ENCODE results near the gene ABCA12.

ABCA12 gene

DNA sequence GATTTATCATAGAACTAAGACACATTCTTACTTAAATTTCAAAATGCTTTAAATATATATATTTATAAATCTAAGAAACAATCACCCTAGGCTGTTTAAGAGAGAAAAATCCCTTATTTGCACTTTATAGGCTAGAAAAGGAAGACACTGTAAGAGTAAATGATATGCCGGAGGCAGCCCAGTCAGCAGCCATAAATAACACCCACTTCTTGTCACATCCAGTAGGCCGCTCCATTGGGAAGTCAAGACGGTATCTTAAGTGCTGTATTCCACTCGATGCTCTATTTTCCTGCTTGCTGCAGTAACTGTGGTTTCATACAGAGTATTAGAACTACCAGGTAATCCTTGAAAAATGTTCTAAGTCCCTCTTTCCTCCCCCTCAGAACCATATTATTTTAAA is 57.9 kb downstream of the ABCA12 start:
- no peak overlapping the region for H2AFZ ChIP-seq (ENCODE audit: low read depth, low read length)
- no peak overlapping the region for H3K4me2 ChIP-seq (ENCODE audit: low read length)
- no peak overlapping the region for H3K9ac ChIP-seq (ENCODE audit: low read length)
- no peaks in the 10 kb centered on the region for H3K4me1 ChIP-seq (ENCODE audit: low read length)
- H3K79me2 ChIP-seq (ENCODE audit: low read length): no peaks in the 10 kb centered on the region
- H3K27me3 ChIP-seq (ENCODE audit: low read depth, low read length): no peaks in the 10 kb centered on the region
- H3K27ac ChIP-seq (ENCODE audit: low read length): no peak overlapping the region
- H3K4me3 ChIP-seq (ENCODE audit: low read length): no peak overlapping the region
- no peak for TF ChIP-seq EZH2phosphoT487 (IDR thresholded peaks at IDR 0.05; ENCODE audit: low read depth)
- TF ChIP-seq, protein P1, sequence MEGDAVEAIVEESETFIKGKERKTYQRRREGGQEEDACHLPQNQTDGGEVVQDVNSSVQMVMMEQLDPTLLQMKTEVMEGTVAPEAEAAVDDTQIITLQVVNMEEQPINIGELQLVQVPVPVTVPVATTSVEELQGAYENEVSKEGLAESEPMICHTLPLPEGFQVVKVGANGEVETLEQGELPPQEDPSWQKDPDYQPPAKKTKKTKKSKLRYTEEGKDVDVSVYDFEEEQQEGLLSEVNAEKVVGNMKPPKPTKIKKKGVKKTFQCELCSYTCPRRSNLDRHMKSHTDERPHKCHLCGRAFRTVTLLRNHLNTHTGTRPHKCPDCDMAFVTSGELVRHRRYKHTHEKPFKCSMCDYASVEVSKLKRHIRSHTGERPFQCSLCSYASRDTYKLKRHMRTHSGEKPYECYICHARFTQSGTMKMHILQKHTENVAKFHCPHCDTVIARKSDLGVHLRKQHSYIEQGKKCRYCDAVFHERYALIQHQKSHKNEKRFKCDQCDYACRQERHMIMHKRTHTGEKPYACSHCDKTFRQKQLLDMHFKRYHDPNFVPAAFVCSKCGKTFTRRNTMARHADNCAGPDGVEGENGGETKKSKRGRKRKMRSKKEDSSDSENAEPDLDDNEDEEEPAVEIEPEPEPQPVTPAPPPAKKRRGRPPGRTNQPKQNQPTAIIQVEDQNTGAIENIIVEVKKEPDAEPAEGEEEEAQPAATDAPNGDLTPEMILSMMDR (IDR thresholded peaks at IDR 0.05; ENCODE audit: low read depth, low read length): no peak
- no peaks in the 10 kb centered on the region for H4K20me1 ChIP-seq (ENCODE audit: insufficient read depth, low read length)
- no peaks in the 10 kb centered on the region for H3K36me3 ChIP-seq (replicated peaks; ENCODE audit: low read depth, low read length)
- no peaks in the 10 kb centered on the region for H3K9me3 ChIP-seq (ENCODE audit: insufficient read depth, low read length)

DNA sequence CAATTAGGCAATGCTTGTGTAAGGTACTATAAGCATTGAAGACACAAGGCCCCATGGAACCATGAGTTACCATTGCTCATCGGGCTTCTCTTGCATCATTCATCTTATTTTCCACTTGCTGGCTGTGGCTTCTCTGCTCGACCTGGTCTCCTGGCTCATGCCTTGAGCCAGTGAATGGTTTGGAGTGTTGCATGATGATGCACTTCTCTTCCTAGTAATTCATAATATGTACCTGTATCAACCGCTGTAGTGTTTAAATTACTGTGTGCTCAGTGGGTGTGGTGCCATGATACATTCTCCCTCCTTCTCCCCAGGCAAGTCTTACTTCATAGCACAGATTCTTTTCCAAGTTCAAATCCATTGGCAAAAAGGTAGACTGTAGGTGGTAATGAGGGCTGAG is 66.8 kb downstream of the ABCA12 start:
- no peak overlapping the region for H2AFZ ChIP-seq (ENCODE audit: low read depth, low read length)
- no peak overlapping the region for H3K4me2 ChIP-seq (ENCODE audit: low read length)
- no peaks in the 10 kb centered on the region for H3K79me2 ChIP-seq (ENCODE audit: low read length)
- TF ChIP-seq EZH2phosphoT487 (IDR thresholded peaks at IDR 0.05; ENCODE audit: low read depth): no peak
- TF ChIP-seq, protein P1 (IDR thresholded peaks at IDR 0.05; ENCODE audit: low read depth, low read length): no peak
- no peaks in the 10 kb centered on the region for H3K27me3 ChIP-seq (ENCODE audit: low read depth, low read length)
- no peak overlapping the region for H3K4me3 ChIP-seq (ENCODE audit: low read length)
- no peaks in the 10 kb centered on the region for H4K20me1 ChIP-seq (ENCODE audit: insufficient read depth, low read length)
- H3K4me1 ChIP-seq (ENCODE audit: low read length): peaks cover 7% of the 10 kb centered on the region
- no peak overlapping the region for H3K27ac ChIP-seq (ENCODE audit: low read length)
- H3K9ac ChIP-seq (ENCODE audit: low read length): no peak overlapping the region
- no peaks in the 10 kb centered on the region for H3K36me3 ChIP-seq (replicated peaks; ENCODE audit: low read depth, low read length)
- H3K9me3 ChIP-seq (ENCODE audit: insufficient read depth, low read length): no peaks in the 10 kb centered on the region

DNA sequence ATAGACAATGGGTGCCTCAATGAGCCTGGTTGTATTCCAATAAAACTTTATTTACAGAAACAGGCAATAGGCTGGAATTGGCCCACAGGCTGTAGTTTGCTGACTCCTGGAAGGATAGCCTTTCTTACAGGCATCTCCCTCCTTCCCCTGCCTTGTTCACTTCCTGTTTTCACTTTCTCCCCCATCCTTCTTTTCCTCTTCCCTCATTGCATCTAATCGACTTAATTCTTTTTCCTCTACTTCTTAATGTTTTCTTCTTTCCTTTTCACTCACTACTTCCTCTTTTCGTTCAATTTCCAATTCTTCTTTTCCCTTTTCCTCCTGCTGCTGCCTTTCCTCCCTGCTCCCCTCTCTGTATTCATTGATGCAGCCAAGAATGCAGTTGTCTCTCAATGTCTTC is 70.0 kb downstream of the ABCA12 start:
- H3K4me2 ChIP-seq (ENCODE audit: low read length): no peak overlapping the region
- H3K9ac ChIP-seq (ENCODE audit: low read length): no peak overlapping the region
- H3K36me3 ChIP-seq (replicated peaks; ENCODE audit: low read depth, low read length): no peaks in the 10 kb centered on the region
- no peak for TF ChIP-seq EZH2phosphoT487 (IDR thresholded peaks at IDR 0.05; ENCODE audit: low read depth)
- TF ChIP-seq, protein P1 (IDR thresholded peaks at IDR 0.05; ENCODE audit: low read depth, low read length): no peak
- no peak overlapping the region for H2AFZ ChIP-seq (ENCODE audit: low read depth, low read length)
- no peaks in the 10 kb centered on the region for H4K20me1 ChIP-seq (ENCODE audit: insufficient read depth, low read length)
- H3K27me3 ChIP-seq (ENCODE audit: low read depth, low read length): no peaks in the 10 kb centered on the region
- no peak overlapping the region for H3K27ac ChIP-seq (ENCODE audit: low read length)
- H3K79me2 ChIP-seq (ENCODE audit: low read length): no peaks in the 10 kb centered on the region
- H3K9me3 ChIP-seq (ENCODE audit: insufficient read depth, low read length): no peaks in the 10 kb centered on the region
- peaks cover under 1% of the 10 kb centered on the region; the same call in 1 of the 2 replicates for H3K4me1 ChIP-seq (ENCODE audit: low read length)
- no peak overlapping the region for H3K4me3 ChIP-seq (ENCODE audit: low read length)

DNA sequence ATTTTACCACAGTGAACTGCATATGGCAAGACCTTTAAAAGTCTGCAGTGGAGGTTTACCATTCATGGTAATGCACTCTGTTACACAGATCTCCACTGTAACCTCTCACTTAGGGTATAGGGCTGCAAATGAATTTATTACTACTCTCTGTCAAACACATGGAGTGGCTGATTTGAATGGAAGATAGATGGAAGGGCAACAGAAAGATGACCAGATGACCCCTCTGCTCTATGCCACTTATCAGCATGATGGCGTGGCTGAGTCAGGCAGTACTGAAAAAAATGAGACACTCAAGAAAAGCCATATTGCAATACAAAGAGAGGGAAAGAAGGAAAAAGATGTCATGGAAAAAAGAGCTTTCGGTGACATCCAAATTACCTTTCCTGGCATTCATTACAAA is 72.3 kb downstream of the ABCA12 start:
- Histone ChIP-seq H3K27me3 (ENCODE audit: low read depth, low read length) (no peaks in the 10 kb centered on the region), H2AFZ (ENCODE audit: low read depth, low read length) (no peak overlapping the region), H3K4me2 (ENCODE audit: low read length) (no peak overlapping the region), H3K27ac (ENCODE audit: low read length) (no peak overlapping the region), H3K79me2 (ENCODE audit: low read length) (no peaks in the 10 kb centered on the region), H3K4me3 (ENCODE audit: low read length) (no peak overlapping the region), H3K9me3 (ENCODE audit: insufficient read depth, low read length) (no peaks in the 10 kb centered on the region), H3K4me1 (ENCODE audit: low read length) (no peaks in the 10 kb centered on the region), H3K9ac (ENCODE audit: low read length) (no peak overlapping the region), H3K36me3 (replicated peaks; ENCODE audit: low read depth, low read length) (no peaks in the 10 kb centered on the region), H4K20me1 (ENCODE audit: insufficient read depth, low read length) (no peaks in the 10 kb centered on the region)
- TF ChIP-seq, protein P1 (IDR thresholded peaks at IDR 0.05; ENCODE audit: low read depth, low read length): no peak
- TF ChIP-seq EZH2phosphoT487 (IDR thresholded peaks at IDR 0.05; ENCODE audit: low read depth): no peak
